HepG2 (cell line): ENCODE measurements around the gene SMARCC1. TPM values are rescaled to one million over a fixed set of nuclear protein-coding genes. Genes with fewer than 3 reads are reported as not detected.

Experiments used
- FIP1L1 ChIP-seq: fragments of 200-400 bp; formaldehyde crosslinking; IDR thresholded peaks from 2 replicates; pipeline ENCODE4 v1.6.1; 2018; ENCODE audit warnings: low read depth, mild to moderate bottlenecking, low read length, moderate library complexity, borderline replicate concordance; ENCODE audit not compliant: insufficient read depth
- MAFK ChIP-seq, 2 experiments: IDR thresholded peaks in 1 of 2; conservative IDR thresholded peaks in 1 of 2; 2 replicates each; pipeline ENCODE4 v1.6.1; 2011; ENCODE audit warnings: improper control_type of control experiment in 2 of 2, low read length in 2 of 2
- NONO ChIP-seq, 2 experiments: fragments of 450-650 bp in 1 of 2; sonication (generic) in 1 of 2; formaldehyde crosslinking in 1 of 2; IDR thresholded peaks in 1 of 2; conservative IDR thresholded peaks in 1 of 2; 2 replicates each; pipeline versions ENCODE4 v1.6.1 to v1.8.0; 2017 to 2022; ENCODE audit warnings: mild to moderate bottlenecking in 1 of 2, missing genetic modification reagents in 1 of 2, moderate library complexity in 1 of 2
- SRY ChIP-seq: sonication (generic); formaldehyde crosslinking; IDR thresholded peaks from 2 replicates; pipeline ENCODE4 v1.8.0; 2022; ENCODE audit warnings: mild to moderate bottlenecking, missing genetic modification reagents
- ZIK1 ChIP-seq: sonication (generic); formaldehyde crosslinking; IDR thresholded peaks from 2 replicates; pipeline ENCODE4 v1.5.0; 2020; ENCODE audit warnings: mild to moderate bottlenecking, low read depth, missing genetic modification reagents, borderline replicate concordance
- ZNF430 ChIP-seq: sonication (generic); formaldehyde crosslinking; IDR thresholded peaks from 2 replicates; pipeline ENCODE4 v1.9.0; 2021; ENCODE audit warnings: mild to moderate bottlenecking, missing genetic modification reagents
- ZNF557 ChIP-seq: sonication (generic); formaldehyde crosslinking; IDR thresholded peaks from 2 replicates; pipeline ENCODE4 v1.4.0; 2020; ENCODE audit warnings: missing genetic modification reagents
- ZNF780A ChIP-seq: sonication (generic); formaldehyde crosslinking; IDR thresholded peaks from 2 replicates; pipeline ENCODE4 v1.8.0; 2022; ENCODE audit warnings: mild to moderate bottlenecking, missing genetic modification reagents, moderate library complexity
- ZNF891 ChIP-seq: sonication (generic); formaldehyde crosslinking; IDR thresholded peaks from 2 replicates; pipeline ENCODE4 v1.5.0; 2020; ENCODE audit warnings: mild to moderate bottlenecking, missing genetic modification reagents
- polyA plus RNA-seq, 8 experiments: library from polyadenylated mRNA; depleted of rRNA in 3 of 8; stranded (reverse) in 7 of 8; unstranded in 1 of 8; fragments of >200 nt; fragmentation: Illumina TruSeq in 4 of 8; extraction: Trizol in 4 of 8; gene quantifications; 2 replicates each; pipeline versions ENCODE4 v1.2.1 to v1.2.3, GENCODE V29; 2011 to 2016; ENCODE audit warnings: low read depth in 4 of 8, missing spikeins in 1 of 8, mixed read lengths in 1 of 8; ENCODE audit not compliant: insufficient read depth in 1 of 8
- total RNA-seq, 5 experiments: library from RNA; depleted of rRNA; stranded (reverse); fragments of >200 nt; fragmentation: Illumina TruSeq; extraction: Trizol; gene quantifications; 2 replicates each; pipeline ENCODE4 v1.2.3, GENCODE V29; 2016; ENCODE audit warnings: low read depth in 1 of 5
- TF ChIP-seq, protein P1 (sequence below): sonication (generic); formaldehyde crosslinking; IDR thresholded peaks from 2 replicates; pipeline ENCODE4 v1.5.0; 2020; ENCODE audit warnings: missing genetic modification reagents, mild to moderate bottlenecking, borderline replicate concordance
- TF ChIP-seq, protein P2 (sequence below): sonication (generic); formaldehyde crosslinking; conservative IDR thresholded peaks from 2 replicates; pipeline ENCODE4 v1.4.0; 2020; ENCODE audit warnings: missing genetic modification reagents
- TF ChIP-seq, protein P3 (sequence below): conservative IDR thresholded peaks from 2 replicates; pipeline ENCODE4 v1.6.1; 2018; ENCODE audit warnings: missing genetic modification reagents
- TF ChIP-seq, protein P4 (sequence below): sonication (generic); formaldehyde crosslinking; IDR thresholded peaks from 2 replicates; pipeline ENCODE4 v1.9.0; 2021; ENCODE audit warnings: missing genetic modification reagents, borderline replicate concordance
- TF ChIP-seq, protein P5 (sequence below): sonication (generic); formaldehyde crosslinking; IDR thresholded peaks from 2 replicates; pipeline ENCODE4 v1.4.0; 2020; ENCODE audit warnings: low read depth, mild to moderate bottlenecking, missing genetic modification reagents
- TF ChIP-seq, protein P6 (sequence below): sonication (generic); formaldehyde crosslinking; IDR thresholded peaks from 2 replicates; pipeline ENCODE4 v1.4.0; 2020; ENCODE audit warnings: low read depth, mild to moderate bottlenecking, missing genetic modification reagents

Gene SMARCC1
- total and polyA plus RNA-seq, 2 of the 13 experiments (the other 11 are each of a cell fraction or from before 2014, with no cell fraction given) = 47.9 to 58.4 TPM

DNA sequence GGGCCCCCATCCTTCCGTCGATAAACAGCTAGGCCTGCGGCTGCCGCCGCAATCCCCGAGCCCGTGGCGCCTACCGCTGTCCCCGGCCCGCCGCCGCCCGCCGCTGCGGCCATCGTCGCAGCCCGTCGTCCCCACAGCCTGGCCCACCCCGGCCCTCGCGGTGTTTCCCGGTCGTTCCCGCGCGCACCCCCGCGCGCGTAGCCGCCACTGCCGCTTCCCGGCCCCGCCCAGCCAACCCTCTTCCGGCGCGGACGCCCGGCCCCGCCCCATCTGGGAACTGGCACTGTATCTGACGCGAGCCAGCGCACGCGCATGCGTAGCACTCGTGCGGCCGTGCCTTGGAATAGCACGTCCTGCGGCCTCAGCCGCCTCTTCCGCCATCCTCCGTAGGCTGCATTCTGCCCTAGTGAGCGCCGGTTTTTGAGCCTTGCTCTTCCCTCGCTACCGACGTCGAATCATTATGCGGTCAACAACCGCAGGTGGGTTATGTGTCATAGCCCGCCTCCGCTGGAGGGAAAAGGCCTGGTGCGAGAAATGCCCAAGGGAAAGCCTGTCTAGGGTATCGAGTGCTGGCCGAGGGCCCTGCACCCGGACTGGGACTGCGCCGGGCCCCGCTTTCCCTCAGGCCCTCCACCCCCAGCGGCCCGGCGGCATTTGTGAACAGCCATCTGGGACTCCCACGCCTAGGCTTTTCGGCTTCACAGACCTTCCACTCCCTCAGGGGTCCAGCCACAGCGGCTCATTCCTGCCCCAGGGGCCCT is at the start of gene SMARCC1 (continued):
- TF ChIP-seq, protein P1, sequence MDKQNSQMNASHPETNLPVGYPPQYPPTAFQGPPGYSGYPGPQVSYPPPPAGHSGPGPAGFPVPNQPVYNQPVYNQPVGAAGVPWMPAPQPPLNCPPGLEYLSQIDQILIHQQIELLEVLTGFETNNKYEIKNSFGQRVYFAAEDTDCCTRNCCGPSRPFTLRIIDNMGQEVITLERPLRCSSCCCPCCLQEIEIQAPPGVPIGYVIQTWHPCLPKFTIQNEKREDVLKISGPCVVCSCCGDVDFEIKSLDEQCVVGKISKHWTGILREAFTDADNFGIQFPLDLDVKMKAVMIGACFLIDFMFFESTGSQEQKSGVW (CRISPR knock-in tag) = 0 out of 2 replicates have a peak, but pooled peaks have one; percentile 81
- TF ChIP-seq SRY (CRISPR knock-in tag) = peak; percentile 83
- TF ChIP-seq ZNF891 (CRISPR knock-in tag) = peak; percentile 92
- TF ChIP-seq ZIK1 (CRISPR knock-in tag) = peak; percentile 89
- TF ChIP-seq, protein P2, sequence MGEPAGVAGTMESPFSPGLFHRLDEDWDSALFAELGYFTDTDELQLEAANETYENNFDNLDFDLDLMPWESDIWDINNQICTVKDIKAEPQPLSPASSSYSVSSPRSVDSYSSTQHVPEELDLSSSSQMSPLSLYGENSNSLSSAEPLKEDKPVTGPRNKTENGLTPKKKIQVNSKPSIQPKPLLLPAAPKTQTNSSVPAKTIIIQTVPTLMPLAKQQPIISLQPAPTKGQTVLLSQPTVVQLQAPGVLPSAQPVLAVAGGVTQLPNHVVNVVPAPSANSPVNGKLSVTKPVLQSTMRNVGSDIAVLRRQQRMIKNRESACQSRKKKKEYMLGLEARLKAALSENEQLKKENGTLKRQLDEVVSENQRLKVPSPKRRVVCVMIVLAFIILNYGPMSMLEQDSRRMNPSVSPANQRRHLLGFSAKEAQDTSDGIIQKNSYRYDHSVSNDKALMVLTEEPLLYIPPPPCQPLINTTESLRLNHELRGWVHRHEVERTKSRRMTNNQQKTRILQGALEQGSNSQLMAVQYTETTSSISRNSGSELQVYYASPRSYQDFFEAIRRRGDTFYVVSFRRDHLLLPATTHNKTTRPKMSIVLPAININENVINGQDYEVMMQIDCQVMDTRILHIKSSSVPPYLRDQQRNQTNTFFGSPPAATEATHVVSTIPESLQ (CRISPR knock-in tag) = no peak; the same call in 1 of the 2 replicates
- TF ChIP-seq, protein P3, sequence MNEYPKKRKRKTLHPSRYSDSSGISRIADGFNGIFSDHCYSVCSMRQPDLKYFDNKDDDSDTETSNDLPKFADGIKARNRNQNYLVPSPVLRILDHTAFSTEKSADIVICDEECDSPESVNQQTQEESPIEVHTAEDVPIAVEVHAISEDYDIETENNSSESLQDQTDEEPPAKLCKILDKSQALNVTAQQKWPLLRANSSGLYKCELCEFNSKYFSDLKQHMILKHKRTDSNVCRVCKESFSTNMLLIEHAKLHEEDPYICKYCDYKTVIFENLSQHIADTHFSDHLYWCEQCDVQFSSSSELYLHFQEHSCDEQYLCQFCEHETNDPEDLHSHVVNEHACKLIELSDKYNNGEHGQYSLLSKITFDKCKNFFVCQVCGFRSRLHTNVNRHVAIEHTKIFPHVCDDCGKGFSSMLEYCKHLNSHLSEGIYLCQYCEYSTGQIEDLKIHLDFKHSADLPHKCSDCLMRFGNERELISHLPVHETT (CRISPR knock-in tag) = peak; percentile 59
- peak; percentile 40; the same call in 1 of the 2 replicates for TF ChIP-seq FIP1L1
- TF ChIP-seq, protein P4, sequence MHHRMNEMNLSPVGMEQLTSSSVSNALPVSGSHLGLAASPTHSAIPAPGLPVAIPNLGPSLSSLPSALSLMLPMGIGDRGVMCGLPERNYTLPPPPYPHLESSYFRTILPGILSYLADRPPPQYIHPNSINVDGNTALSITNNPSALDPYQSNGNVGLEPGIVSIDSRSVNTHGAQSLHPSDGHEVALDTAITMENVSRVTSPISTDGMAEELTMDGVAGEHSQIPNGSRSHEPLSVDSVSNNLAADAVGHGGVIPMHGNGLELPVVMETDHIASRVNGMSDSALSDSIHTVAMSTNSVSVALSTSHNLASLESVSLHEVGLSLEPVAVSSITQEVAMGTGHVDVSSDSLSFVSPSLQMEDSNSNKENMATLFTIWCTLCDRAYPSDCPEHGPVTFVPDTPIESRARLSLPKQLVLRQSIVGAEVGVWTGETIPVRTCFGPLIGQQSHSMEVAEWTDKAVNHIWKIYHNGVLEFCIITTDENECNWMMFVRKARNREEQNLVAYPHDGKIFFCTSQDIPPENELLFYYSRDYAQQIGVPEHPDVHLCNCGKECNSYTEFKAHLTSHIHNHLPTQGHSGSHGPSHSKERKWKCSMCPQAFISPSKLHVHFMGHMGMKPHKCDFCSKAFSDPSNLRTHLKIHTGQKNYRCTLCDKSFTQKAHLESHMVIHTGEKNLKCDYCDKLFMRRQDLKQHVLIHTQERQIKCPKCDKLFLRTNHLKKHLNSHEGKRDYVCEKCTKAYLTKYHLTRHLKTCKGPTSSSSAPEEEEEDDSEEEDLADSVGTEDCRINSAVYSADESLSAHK = 0 out of 2 replicates have a peak, but pooled peaks have one; percentile 19
- no peak for TF ChIP-seq ZNF780A (CRISPR knock-in tag)
- no peak for TF ChIP-seq MAFK (conservative IDR thresholded peaks at IDR 0.05 in 1 of 2, IDR thresholded peaks at IDR 0.05 in 1 of 2; ENCODE audit: low read length in 2 of 2)
- TF ChIP-seq ZNF430 (CRISPR knock-in tag) = peak; percentile 6; the same call in 1 of the 2 replicates
- TF ChIP-seq, protein P5, sequence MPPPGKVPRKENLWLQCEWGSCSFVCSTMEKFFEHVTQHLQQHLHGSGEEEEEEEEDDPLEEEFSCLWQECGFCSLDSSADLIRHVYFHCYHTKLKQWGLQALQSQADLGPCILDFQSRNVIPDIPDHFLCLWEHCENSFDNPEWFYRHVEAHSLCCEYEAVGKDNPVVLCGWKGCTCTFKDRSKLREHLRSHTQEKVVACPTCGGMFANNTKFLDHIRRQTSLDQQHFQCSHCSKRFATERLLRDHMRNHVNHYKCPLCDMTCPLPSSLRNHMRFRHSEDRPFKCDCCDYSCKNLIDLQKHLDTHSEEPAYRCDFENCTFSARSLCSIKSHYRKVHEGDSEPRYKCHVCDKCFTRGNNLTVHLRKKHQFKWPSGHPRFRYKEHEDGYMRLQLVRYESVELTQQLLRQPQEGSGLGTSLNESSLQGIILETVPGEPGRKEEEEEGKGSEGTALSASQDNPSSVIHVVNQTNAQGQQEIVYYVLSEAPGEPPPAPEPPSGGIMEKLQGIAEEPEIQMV (CRISPR knock-in tag) = peak; percentile 92
- TF ChIP-seq NONO (IDR thresholded peaks at IDR 0.05) = no peak
- peak; percentile 82 for TF ChIP-seq NONO (CRISPR knock-in tag; conservative IDR thresholded peaks at IDR 0.05)
- TF ChIP-seq, protein P6, sequence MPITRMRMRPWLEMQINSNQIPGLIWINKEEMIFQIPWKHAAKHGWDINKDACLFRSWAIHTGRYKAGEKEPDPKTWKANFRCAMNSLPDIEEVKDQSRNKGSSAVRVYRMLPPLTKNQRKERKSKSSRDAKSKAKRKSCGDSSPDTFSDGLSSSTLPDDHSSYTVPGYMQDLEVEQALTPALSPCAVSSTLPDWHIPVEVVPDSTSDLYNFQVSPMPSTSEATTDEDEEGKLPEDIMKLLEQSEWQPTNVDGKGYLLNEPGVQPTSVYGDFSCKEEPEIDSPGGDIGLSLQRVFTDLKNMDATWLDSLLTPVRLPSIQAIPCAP = no peak
- TF ChIP-seq ZNF557 (CRISPR knock-in tag) = peak; percentile 79; the same call in 1 of the 2 replicates
